Nephron progenitor cell (in vitro differentiated cells): ENCODE results near the gene TBC1D22A.

Source experiments
- DNase-seq: peaks from one replicate; pipeline ENCODE4 v3.0.0; 2021
- H3K27ac Mint-ChIP-seq: 2 replicates; pipeline ENCODE4 v1.8.0; 2021; ENCODE audit warnings: mild to moderate bottlenecking, moderate library complexity, mixed read lengths
- H3K27me3 Mint-ChIP-seq: 2 replicates; pipeline ENCODE4 v1.8.0; 2021; ENCODE audit warnings: mild to moderate bottlenecking, low read depth, mixed read lengths; ENCODE audit not compliant: poor library complexity
- H3K36me3 Mint-ChIP-seq: 2 replicates; pipeline ENCODE4 v1.8.0; 2021; ENCODE audit warnings: low read depth, mixed read lengths
- H3K4me1 Mint-ChIP-seq: 2 replicates; pipeline ENCODE4 v1.8.0; 2021; ENCODE audit warnings: mixed read lengths
- H3K4me3 Mint-ChIP-seq: 2 replicates; pipeline ENCODE4 v1.8.0; 2021; ENCODE audit warnings: mild to moderate bottlenecking, moderate library complexity, mixed read lengths
- H3K9me3 Mint-ChIP-seq: 2 replicates; pipeline ENCODE4 v1.8.0; 2021; ENCODE audit warnings: mild to moderate bottlenecking, moderate library complexity, mixed read lengths
- TF ChIP-seq, protein P1 (sequence below): fragments of 200-600 bp; sonication (generic); IDR thresholded peaks from 2 replicates; pipeline ENCODE4 v1.5.0; 2021; ENCODE audit warnings: antibody characterized with exemption

The TBC1D22A gene

DNA sequence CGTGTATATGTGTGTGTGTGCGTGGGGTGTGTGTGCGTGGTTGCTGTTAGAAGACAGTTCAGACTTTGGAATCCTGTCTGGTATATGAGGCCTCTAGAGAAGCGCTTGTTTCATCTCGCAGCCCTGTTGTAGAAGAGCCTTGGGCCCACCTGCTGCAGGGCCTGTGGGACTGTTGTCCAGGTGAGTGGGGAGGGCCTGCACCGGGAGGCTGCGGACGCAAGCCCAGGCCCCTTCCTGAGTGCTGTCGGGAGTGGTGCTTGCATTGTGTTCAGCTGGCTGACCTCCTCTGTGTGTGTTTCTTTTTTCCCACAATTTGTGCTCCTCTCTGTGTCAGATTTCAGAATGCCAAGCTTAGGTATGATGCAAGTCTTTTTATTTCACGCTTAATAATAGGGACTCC, 128.4 kb downstream of the TBC1D22A start:
- peak overlapping the region; percentile 74 for H3K27ac Mint-ChIP-seq
- H3K9me3 Mint-ChIP-seq = no peaks in the 10 kb centered on the region
- peaks cover under 1% of the 10 kb centered on the region for H3K4me1 Mint-ChIP-seq
- TF ChIP-seq, protein P1, sequence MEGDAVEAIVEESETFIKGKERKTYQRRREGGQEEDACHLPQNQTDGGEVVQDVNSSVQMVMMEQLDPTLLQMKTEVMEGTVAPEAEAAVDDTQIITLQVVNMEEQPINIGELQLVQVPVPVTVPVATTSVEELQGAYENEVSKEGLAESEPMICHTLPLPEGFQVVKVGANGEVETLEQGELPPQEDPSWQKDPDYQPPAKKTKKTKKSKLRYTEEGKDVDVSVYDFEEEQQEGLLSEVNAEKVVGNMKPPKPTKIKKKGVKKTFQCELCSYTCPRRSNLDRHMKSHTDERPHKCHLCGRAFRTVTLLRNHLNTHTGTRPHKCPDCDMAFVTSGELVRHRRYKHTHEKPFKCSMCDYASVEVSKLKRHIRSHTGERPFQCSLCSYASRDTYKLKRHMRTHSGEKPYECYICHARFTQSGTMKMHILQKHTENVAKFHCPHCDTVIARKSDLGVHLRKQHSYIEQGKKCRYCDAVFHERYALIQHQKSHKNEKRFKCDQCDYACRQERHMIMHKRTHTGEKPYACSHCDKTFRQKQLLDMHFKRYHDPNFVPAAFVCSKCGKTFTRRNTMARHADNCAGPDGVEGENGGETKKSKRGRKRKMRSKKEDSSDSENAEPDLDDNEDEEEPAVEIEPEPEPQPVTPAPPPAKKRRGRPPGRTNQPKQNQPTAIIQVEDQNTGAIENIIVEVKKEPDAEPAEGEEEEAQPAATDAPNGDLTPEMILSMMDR = no peak
- peaks cover 2% of the 10 kb centered on the region for H3K27me3 Mint-ChIP-seq
- DNase-seq = no peak
- peaks cover 42% of the 10 kb centered on the region for H3K36me3 Mint-ChIP-seq
- no peak overlapping the region for H3K4me3 Mint-ChIP-seq

DNA sequence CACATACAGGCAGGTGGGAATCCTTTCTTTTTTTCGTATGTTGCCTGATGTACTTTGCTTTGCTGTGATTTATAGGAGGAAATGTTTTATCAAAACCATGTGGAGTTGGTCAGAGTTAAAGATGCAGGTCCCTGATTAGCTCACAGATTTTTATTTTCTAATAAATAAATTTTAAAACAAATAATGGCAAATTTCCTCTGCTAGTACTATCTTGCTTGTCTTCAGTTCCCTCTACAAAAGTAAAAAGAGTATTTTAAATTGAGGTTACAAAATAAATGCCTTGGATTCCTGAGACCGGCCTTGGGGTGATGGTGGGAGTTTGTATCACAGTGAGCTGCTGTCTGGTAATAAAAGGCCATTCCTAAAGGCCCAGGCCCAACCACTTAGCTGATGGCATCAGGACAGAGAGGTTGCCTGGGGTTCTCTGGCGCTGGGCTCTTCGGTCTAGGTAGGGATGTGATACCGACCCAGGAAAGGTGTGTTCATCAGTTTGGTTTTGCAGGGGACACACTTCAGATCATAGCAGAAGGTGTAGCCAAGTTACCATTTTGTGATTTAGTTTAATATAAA, 129.0 kb downstream of the TBC1D22A start:
- peaks cover 7% of the 10 kb centered on the region for H3K4me1 Mint-ChIP-seq
- no peak overlapping the region for H3K4me3 Mint-ChIP-seq
- TF ChIP-seq, protein P1 = no peak
- peak overlapping the region; percentile 24 for H3K27ac Mint-ChIP-seq
- H3K9me3 Mint-ChIP-seq = no peaks in the 10 kb centered on the region
- H3K27me3 Mint-ChIP-seq = peaks cover 2% of the 10 kb centered on the region
- peaks cover 42% of the 10 kb centered on the region for H3K36me3 Mint-ChIP-seq
- DNase-seq = no peak

DNA sequence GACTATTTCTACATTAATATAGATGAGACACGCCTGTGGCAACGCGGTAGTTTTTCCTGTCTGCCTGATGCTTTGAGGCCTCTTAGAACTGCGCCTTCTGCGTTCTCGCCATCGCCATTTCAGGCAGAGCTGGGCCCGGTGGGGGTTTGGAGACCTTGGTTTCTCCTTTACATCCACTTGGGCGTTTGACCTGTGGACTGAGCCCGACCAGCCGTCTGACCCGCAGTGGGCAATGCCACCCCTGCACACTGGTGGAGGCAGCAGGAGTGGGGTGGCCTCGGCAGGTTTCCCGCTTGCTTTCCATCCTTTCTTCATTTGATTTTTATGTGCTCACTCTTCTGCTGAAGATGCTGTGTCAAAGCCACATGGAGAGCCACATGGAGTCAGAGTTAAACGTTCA, 130.4 kb downstream of the TBC1D22A start:
- Mint-ChIP-seq H3K36me3 (peaks cover 52% of the 10 kb centered on the region), H3K4me1 (peaks cover 7% of the 10 kb centered on the region), H3K9me3 (no peaks in the 10 kb centered on the region), H3K4me3 (no peak overlapping the region), H3K27me3 (peaks cover 2% of the 10 kb centered on the region), H3K27ac (no peak overlapping the region)
- TF ChIP-seq, protein P1 = no peak
- no peak for DNase-seq

DNA sequence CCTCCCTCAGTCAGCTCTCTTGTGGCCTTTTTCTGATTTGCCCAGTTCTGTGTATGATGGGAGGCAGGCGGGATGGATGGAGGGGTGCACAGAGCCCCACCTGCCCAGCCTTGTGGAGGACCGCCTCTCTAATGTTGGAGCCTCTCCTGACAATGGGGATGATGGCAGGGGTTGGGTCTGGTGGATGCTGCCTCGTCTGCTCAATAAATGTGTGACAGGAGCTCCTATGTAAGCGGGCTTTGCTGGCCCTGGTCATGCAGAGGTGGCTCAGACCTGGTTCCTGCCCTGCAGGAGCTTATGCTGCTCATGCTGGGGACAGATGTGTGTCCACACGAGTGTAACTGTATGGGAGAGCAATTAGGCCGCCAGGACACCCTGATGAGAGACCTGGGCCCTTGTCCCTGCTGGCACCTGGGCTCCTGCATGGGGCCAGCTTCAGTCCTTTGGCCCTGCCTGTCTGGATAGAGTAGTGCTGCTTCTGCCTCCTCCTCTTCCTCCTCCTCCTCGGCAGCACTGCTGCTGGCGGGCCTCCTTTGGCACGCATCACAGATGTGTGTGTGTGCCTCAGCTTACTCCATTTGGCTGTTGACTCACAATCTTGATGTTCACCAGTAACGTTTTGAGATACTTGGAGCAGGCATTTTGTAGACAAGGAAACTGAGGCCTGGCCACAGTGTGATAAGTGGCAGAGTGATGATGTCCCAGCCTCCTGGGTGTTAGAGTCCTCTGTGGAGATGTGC, 131.0 kb downstream of the TBC1D22A start:
- Mint-ChIP-seq H3K9me3 (no peaks in the 10 kb centered on the region), H3K36me3 (peaks cover 52% of the 10 kb centered on the region), H3K27ac (peak overlapping the region; percentile 76), H3K4me3 (no peak overlapping the region), H3K4me1 (peaks cover 7% of the 10 kb centered on the region), H3K27me3 (peaks cover 2% of the 10 kb centered on the region)
- TF ChIP-seq, protein P1 = no peak
- DNase-seq = no peak

DNA sequence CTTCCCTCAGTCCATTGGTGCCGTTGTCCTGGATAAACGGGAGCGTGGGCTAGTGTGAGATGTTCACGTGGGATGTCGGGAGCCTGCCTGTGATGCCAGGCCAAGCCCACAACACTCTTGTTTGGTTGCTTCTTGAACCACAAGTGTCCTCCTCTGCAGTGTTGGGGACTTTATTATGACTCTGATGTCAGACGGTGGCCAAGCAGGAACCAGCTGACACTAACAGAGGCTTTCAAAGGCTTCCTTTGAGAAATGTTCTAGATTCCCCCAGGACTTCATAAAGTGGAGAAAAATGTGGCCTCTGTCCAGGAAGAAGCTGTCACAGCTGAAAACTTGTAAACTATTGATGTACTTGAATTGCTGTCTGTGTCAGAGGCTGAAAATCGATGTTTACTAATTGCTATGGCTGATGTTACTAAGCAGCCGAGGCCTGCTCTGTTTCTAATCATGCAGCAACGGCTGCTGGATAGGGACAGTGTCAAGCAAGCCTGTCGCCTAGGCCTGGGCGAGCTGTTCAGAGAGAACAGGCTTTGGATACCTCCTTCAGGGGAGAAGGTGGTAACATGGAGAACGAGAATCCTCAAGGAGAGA, 131.7 kb downstream of the TBC1D22A start:
- TF ChIP-seq, protein P1 = no peak
- H3K27me3 Mint-ChIP-seq = peaks cover 2% of the 10 kb centered on the region
- H3K4me3 Mint-ChIP-seq = no peak overlapping the region
- peaks cover 51% of the 10 kb centered on the region for H3K36me3 Mint-ChIP-seq
- DNase-seq = no peak
- no peaks in the 10 kb centered on the region for H3K9me3 Mint-ChIP-seq
- peaks cover 7% of the 10 kb centered on the region for H3K4me1 Mint-ChIP-seq
- H3K27ac Mint-ChIP-seq = peak overlapping the region; percentile 76
